Left ventricle myocardium superior (tissue), 1 donor: ENCODE data around the gene IDE. TPM values are rescaled to one million over a fixed set of nuclear protein-coding genes. Genes with fewer than 3 reads are reported as not detected.
"Not testable (repeated sequence)": the region's sequence is repeated elsewhere in the genome, so short reads cannot be mapped to it uniquely, and the experiment has no call there.

Experiments
- ATAC-seq: fragments of 200-7000 bp; cut with Tn5 transposase; one replicate; pipeline ENCODE4 v1.9.1; 2020; ENCODE audit warnings: mild to moderate bottlenecking, moderate library complexity
- DNase-seq: peaks from one replicate; pipeline ENCODE4 v3.0.0-alpha.2; 2020
- intact Hi-C: fragments of 100-400 bp; cut with micrococcal nuclease; formaldehyde crosslinking; loops from one replicate; pipeline ENCODE4 v1.11.0; 2022
- total RNA-seq: library from RNA; stranded (reverse); fragmentation: NEBNext Ultra II Directional; extraction: Animal tissue kit (Norgen Biotek cat#: 25700); gene quantifications from one replicate; pipeline ENCODE4 v1.2.1, GENCODE V29; 2021
- donor health status: DM: no; HTN: yes; CAD: no; lungs with severe emphysema.

The IDE gene
- total RNA-seq, 1 donor from 2014 or later: 47.8 TPM

GRCh38 chr10:92436611-92437010, 137.3 kb downstream of the IDE start:
- ATAC-seq (no peak), DNase-seq (no peak)
- intact Hi-C loops: no loop called here

- DNase-seq, ATAC-seq, intact Hi-C loops: not testable (repeated sequence)
These were observed 137.8 kb downstream of the IDE start for GRCh38 chr10:92436065-92436464.

DNA sequence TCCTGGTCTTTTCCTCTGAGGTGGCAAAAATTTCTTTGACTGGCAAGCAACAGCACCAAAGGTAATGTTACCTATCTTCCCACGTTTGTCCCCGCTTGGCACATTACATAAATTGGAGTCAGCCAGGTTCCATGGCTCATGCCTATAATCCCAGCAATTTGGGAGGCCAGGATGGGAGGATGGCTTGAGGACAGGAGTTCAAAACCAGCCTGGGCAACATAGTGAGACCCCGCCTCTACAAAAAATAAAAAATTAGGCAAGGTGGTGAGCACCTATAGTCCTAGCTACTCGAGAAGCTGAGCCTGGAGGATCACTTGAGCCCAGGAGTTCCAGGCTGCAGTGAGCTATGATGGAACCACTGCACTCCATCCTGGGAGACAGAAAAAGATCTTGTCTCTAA, 139.5 kb downstream of the IDE start:
- ATAC-seq: no peak
- no peak for DNase-seq
- intact Hi-C loops: loop anchor here (2.0 kb wide), 1 partner anchor 348 kb away; no protein-coding TSS in a partner anchor

DNA sequence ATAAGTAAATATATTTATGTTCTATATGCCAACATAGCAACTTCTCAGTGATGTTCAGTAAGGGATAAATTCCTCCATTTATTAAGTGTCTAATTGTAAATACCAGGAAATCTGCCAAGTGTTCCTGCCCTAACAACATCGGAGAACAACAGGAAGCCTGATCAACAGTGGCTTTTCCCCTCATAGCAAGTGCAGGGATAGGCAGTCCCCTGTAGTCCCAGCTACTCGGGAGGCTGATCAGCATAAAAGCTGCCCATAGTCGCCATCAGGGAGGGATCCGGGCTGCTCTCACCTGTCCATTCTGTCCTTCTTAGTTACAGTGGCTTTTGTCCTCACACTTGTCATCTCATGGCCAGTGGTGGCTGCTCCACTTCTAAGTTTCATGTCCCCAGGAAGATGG, 141.3 kb downstream of the IDE start:
- no peak for DNase-seq
- intact Hi-C loops: no loop called here
- no peak for ATAC-seq

- intact Hi-C loops: no loop called here
- ATAC-seq (no peak), DNase-seq (no peak)
These were observed 143.8 kb downstream of the IDE start for GRCh38 chr10:92430103-92430502.

DNA sequence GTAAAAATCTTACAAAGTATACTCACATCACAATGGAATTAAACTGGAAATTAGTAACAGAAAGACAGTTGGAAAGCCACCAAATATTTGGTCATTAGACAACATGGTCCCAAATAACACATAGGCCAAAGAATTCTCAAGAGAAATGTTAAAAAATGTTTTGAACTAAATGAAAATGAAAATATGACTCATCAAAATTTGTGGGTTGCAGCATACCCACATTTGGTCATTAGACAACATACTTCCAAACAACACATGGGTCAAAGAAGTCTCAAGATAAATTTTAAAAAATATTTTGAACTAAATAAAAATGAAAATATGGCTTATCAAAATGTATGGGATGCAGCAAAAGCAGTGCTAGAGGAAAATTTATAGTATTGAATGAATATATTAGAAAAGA, 152.3 kb downstream of the IDE start:
- DNase-seq: no peak
- ATAC-seq: no peak
- intact Hi-C loops: no loop called here

GRCh38 chr10:92420546-92421275, 153.2 kb downstream of the IDE start:
- DNase-seq (no peak), ATAC-seq (peak; percentile 33)
- intact Hi-C loops: no loop called here

GRCh38 chr10:92419740-92420545, 153.9 kb downstream of the IDE start:
- DNase-seq (peak; percentile 72), ATAC-seq (peak; percentile 84)
- intact Hi-C loops: no loop called here

DNA sequence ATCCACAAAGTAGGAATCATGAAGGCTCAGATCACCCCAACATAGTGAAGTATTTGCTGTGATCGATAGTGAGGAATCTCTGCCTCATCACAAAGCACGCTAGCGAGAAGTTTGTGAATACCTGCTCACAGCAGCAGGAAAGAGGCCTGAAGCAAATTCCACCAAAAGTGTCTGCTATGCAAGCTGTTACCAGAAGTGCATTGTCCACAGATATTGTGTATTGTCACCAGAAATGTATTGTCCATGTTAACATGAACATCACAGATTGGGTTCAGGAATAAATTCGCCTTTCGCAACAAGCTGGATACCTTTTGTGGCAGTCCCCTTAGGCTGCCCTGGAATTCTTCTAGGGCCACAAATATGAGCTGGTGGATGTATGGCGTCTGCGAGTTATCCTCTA, 155.0 kb downstream of the IDE start:
- no peak for DNase-seq
- intact Hi-C loops: no loop called here
- no peak for ATAC-seq

DNA sequence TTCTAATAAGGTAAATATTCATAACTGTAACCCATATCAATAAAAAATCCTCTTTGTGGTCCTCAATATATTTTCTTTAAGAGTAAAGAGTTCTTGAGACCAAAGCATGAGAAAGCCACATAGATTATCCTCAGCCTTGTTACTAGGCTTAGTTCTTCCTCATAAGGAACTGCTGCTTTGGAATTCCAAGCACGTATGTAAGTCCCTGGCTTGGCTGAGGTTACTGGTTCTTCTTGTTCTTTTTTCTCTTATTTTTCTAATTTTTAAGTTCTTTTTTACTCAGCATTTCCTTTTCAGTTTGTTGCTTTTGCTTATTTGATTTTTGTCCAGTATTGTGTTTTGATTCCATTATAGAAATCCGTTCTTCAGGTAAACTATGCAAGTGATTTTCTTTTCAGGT, 155.7 kb downstream of the IDE start:
- intact Hi-C loops: no loop called here
- ATAC-seq (no peak), DNase-seq (no peak)

- ATAC-seq: no peak
- intact Hi-C loops: no loop called here
- DNase-seq: no peak
These were observed 160.4 kb downstream of the IDE start for GRCh38 chr10:92413519-92413918.

- no peak for ATAC-seq
- intact Hi-C loops: no loop called here
- no peak for DNase-seq
These were observed 160.9 kb downstream of the IDE start for GRCh38 chr10:92413011-92413410.

- ATAC-seq (no peak), DNase-seq (no peak)
- intact Hi-C loops: no loop called here
These were observed 162.5 kb downstream of the IDE start for GRCh38 chr10:92411406-92411805.

DNA sequence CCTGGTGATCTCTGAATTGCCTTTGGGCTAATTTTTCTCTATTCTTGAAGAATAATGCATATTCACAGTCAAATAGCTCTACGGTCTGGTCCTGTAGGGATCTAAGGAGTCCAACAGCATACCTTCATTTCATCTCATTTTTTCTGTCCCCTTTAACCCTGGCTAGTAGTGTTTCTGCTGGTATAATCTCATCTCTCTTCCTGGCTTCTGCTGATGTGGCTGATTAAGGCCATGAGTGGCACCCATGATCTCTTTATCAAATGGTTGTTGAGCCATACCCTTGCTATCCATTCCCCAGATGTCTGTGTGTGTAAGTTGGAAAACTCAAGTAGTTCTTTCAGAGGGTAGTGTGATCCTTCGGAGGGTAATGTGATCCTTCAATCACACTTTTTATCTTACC, 163.4 kb downstream of the IDE start:
- intact Hi-C loops: no loop called here
- DNase-seq (no peak), ATAC-seq (no peak)

GRCh38 chr10:92408017-92408361, 165.9 kb downstream of the IDE start:
- no peak for ATAC-seq
- no peak for DNase-seq
- intact Hi-C loops: no loop called here

GRCh38 chr10:92407305-92408016, 166.4 kb downstream of the IDE start:
- intact Hi-C loops: no loop called here
- peak; percentile 24 for ATAC-seq
- DNase-seq: no peak

- intact Hi-C loops: no loop called here
- ATAC-seq (no peak), DNase-seq (no peak)
These were observed 168.4 kb downstream of the IDE start for GRCh38 chr10:92405419-92405924.

- ATAC-seq (no peak), DNase-seq (no peak)
- intact Hi-C loops: no loop called here
These were observed 169.1 kb downstream of the IDE start for GRCh38 chr10:92404612-92405418.

DNA sequence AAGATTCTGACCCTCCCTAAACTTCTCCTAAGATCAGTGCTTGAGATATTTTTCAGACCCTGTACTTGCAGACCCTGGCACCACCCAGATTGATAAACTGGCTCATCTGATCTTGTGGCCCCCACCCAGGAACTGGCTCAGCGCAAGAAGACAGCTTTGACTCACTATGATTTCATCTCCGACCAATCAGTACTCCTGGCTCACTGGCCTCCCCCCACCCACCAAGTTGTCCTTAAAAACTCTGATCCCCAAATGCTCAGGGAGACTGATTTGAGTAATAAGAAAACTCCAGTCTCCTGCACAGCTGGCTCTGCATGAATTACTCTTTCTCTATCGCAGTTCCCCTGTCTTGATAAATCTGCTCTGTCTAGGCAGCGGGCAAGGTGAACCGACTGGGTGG, 171.7 kb downstream of the IDE start:
- ATAC-seq, DNase-seq, intact Hi-C loops: not testable (repeated sequence)
